GM10248 (cell line): ENCODE measurements around the gene ACOX2.

Experiments used
- CTCF ChIA-PET: fragments of 300-600 bp; sonication (Branson Sonifier 250); formaldehyde crosslinking; extraction: SDS; loops from one replicate; lab custom pipeline; 2021; ENCODE audit warnings: antibody characterized with exemption; lab: Yijun Ruan, JAX
- POLR2A ChIA-PET: fragments of 350-650 bp; sonication (Branson Sonifier 250); formaldehyde crosslinking; extraction: SDS; loops from one replicate; lab custom pipeline; 2020; ENCODE audit warnings: antibody characterized with exemption; lab: Yijun Ruan, JAX
- DNase-seq: peaks from one replicate; pipeline ENCODE4 v3.0.0; 2012; ENCODE audit errors: extremely low spot score
- CTCF ChIP-seq: IDR thresholded peaks from 2 replicates; pipeline ENCODE4 v1.5.1; 2012; ENCODE audit warnings: mild to moderate bottlenecking, low read depth; ENCODE audit errors: extremely low read depth, missing control alignments, control extremely low read depth

The ACOX2 gene

GRCh38 chr3:58568572-58569286 is 31.7 kb upstream of the ACOX2 start:
- peak; percentile 83 for TF ChIP-seq CTCF
- ChIA-PET POLR2A (no interaction called here), CTCF (interaction anchor here (0.6 to 25.5 kb wide), 28 partner anchors 9 to 391 kb away, joined by 3 to 384 read pairs (median 4); partner anchors contain the start of genes ACOX2, FAM107A, HTD2 and RPP14)
- peak; percentile 75 for DNase-seq

GRCh38 chr3:58567251-58567515 is 30.2 kb upstream of the ACOX2 start:
- ChIA-PET CTCF (interaction anchor here (1.1 to 25.5 kb wide), 9 partner anchors 10 to 67 kb away, joined by 3 to 384 read pairs (median 11); partner anchors contain the start of genes ACOX2 and FAM107A), POLR2A (no interaction called here)
- DNase-seq: no peak
- TF ChIP-seq CTCF: no peak

- TF ChIP-seq CTCF: no peak
- CTCF ChIA-PET: interaction anchor here (0.8 to 25.5 kb wide), 6 partner anchors 8 to 68 kb away, joined by 3 to 384 read pairs (median 13); partner anchors contain the start of gene FAM107A
- DNase-seq: no peak
- POLR2A ChIA-PET: no interaction called here
Observed at GRCh38 chr3:58566398-58567250, 29.6 kb upstream of the ACOX2 start.

GRCh38 chr3:58565621-58566397 is 28.8 kb upstream of the ACOX2 start:
- no peak for TF ChIP-seq CTCF
- CTCF ChIA-PET: interaction anchor here (0.8 to 25.5 kb wide), 3 partner anchors 9 to 69 kb away, joined by 3 to 384 read pairs (median 11); no protein-coding TSS in a partner anchor
- POLR2A ChIA-PET: no interaction called here
- DNase-seq: no peak

GRCh38 chr3:58564456-58565160 is 27.6 kb upstream of the ACOX2 start:
- CTCF ChIA-PET: interaction anchor here (25.5 kb wide), 1 partner anchor 70 kb away, joined by 384 read pairs; no protein-coding TSS in a partner anchor
- POLR2A ChIA-PET: no interaction called here

More at GRCh38 chr3:58564456-58565160, 27.6 kb upstream of the ACOX2 start:
- DNase-seq: no peak
- no peak for TF ChIP-seq CTCF
